Activated T-cell treated with anti-CD3 and anti-CD28 coated beads, Interleukin-2, amount 50 U/mL, for 72 hours (primary cell): ENCODE measurements around the gene LZTR1. TPM values are rescaled to one million over a fixed set of nuclear protein-coding genes. Genes with fewer than 3 reads are reported as not detected.

ENCODE experiments used
- ATAC-seq, 2 donors: fragments of 150-1000 bp; cut with Tn5 transposase; replicated peaks in 1 of 2; 2 replicates each; pipeline ENCODE4 v1.10.0; 2021; ENCODE audit warnings: moderate library complexity in 2 of 2, mild to moderate bottlenecking in 1 of 2
- DNase-seq, 2 donors: peaks; one replicate each; pipeline ENCODE4 v3.0.0; 2021 to 2022; ENCODE audit warnings: mixed read lengths in 1 of 2
- H3K27ac Mint-ChIP-seq: one replicate; pipeline ENCODE4 v1.8.0; 2022; ENCODE audit warnings: mild to moderate bottlenecking, moderate library complexity, mixed read lengths
- H3K27me3 Mint-ChIP-seq: one replicate; pipeline ENCODE4 v1.8.0; 2022; ENCODE audit warnings: low read depth, mixed read lengths
- H3K36me3 Mint-ChIP-seq, 2 donors: one replicate each; pipeline ENCODE4 v1.8.0; 2022; ENCODE audit warnings: mixed read lengths in 2 of 2, mild to moderate bottlenecking in 1 of 2; ENCODE audit not compliant: insufficient read depth in 2 of 2
- H3K4me1 Mint-ChIP-seq: one replicate; pipeline ENCODE4 v1.8.0; 2022; ENCODE audit warnings: low read depth, mixed read lengths
- H3K4me3 Mint-ChIP-seq, 2 donors: one replicate each; pipeline ENCODE4 v1.8.0; 2022; ENCODE audit warnings: mild to moderate bottlenecking in 2 of 2, mixed read lengths in 2 of 2, moderate library complexity in 2 of 2
- H3K9me3 Mint-ChIP-seq, 2 donors: one replicate each; pipeline ENCODE4 v1.8.0; 2022; ENCODE audit warnings: mixed read lengths in 2 of 2
- total RNA-seq, 2 donors: library from RNA; stranded (reverse); gene quantifications; one replicate each; pipeline ENCODE4 v1.2.3, GENCODE V29; 2022

The LZTR1 gene
- total RNA-seq, 2 donors from 2014 or later = 30.6 to 42.8 TPM

DNA sequence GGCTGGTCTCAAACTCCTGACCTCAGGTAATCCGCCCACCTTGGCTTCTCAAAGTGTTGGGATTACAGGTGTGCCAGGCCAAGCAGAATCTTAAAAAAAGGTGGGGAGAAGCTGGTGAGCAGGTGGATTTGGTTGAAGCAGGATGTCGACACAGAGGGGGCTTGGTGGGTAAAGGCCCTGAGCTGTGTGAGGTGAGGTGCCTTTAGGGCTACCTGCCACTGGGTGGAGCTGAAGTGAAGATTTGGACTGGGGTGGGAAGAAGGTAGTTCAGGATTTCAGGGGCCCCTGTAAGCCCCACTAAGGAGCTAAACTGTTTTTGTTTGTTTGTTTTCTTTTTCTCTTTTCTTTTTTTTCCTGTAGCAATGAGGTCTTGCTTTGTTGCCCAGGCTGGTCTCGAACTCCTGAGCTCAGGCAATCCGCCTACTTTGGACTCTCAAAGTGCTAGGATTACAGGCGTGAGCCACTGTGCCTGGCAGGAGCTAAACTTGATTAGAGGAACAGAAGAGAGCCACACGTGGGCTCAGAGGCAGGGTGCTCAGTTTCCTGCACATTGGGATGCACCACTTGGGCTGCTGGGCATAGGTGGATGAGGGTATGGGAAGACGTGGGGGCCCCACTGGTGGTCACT is 38.8 kb downstream of the LZTR1 start:
- Mint-ChIP-seq H3K36me3 (no peaks in the 10 kb centered on the region), H3K4me3 (no peak overlapping the region), H3K27me3 (no peaks in the 10 kb centered on the region), H3K9me3 (no peaks in the 10 kb centered on the region), H3K4me1 (peaks cover 12% of the 10 kb centered on the region), H3K27ac (no peak overlapping the region)
- ATAC-seq = peak in 1 of 2 donors; percentile 51
- DNase-seq = peak in 1 of 2 donors; percentile 35

GRCh38 chr22:21022507-21022906 is 40.4 kb downstream of the LZTR1 start:
- no peak overlapping the region for H3K27ac Mint-ChIP-seq
- DNase-seq (no peak), ATAC-seq (no peak)
- no peak overlapping the region for H3K4me3 Mint-ChIP-seq
- no peaks in the 10 kb centered on the region for H3K9me3 Mint-ChIP-seq
- H3K27me3 Mint-ChIP-seq = no peaks in the 10 kb centered on the region
- H3K36me3 Mint-ChIP-seq = no peaks in the 10 kb centered on the region
- H3K4me1 Mint-ChIP-seq = peaks cover 14% of the 10 kb centered on the region

- peaks cover 14% of the 10 kb centered on the region for H3K4me1 Mint-ChIP-seq
- DNase-seq (no peak), ATAC-seq (no peak)
- no peak overlapping the region for H3K4me3 Mint-ChIP-seq
- H3K27me3 Mint-ChIP-seq = no peaks in the 10 kb centered on the region
- no peaks in the 10 kb centered on the region for H3K36me3 Mint-ChIP-seq
- H3K9me3 Mint-ChIP-seq = no peaks in the 10 kb centered on the region
- H3K27ac Mint-ChIP-seq = no peak overlapping the region
Observed at GRCh38 chr22:21022955-21023614, 41.0 kb downstream of the LZTR1 start.

GRCh38 chr22:21025266-21025665 is 43.2 kb downstream of the LZTR1 start:
- Mint-ChIP-seq H3K4me3 (no peak overlapping the region), H3K9me3 (no peaks in the 10 kb centered on the region), H3K4me1 (peaks cover 14% of the 10 kb centered on the region), H3K27me3 (peaks cover 6% of the 10 kb centered on the region), H3K27ac (no peak overlapping the region), H3K36me3 (no peaks in the 10 kb centered on the region)
- DNase-seq = peak in 1 of 2 donors; percentile 29
- peak; percentile 36 to 41 for ATAC-seq

GRCh38 chr22:21025763-21026755 is 44.0 kb downstream of the LZTR1 start:
- H3K4me1 Mint-ChIP-seq = peaks cover 14% of the 10 kb centered on the region
- no peak overlapping the region for H3K27ac Mint-ChIP-seq
- H3K27me3 Mint-ChIP-seq = peaks cover 12% of the 10 kb centered on the region
- no peaks in the 10 kb centered on the region for H3K9me3 Mint-ChIP-seq
- DNase-seq = no peak
- no peak for ATAC-seq
- H3K4me3 Mint-ChIP-seq = no peak overlapping the region
- H3K36me3 Mint-ChIP-seq = no peaks in the 10 kb centered on the region

DNA sequence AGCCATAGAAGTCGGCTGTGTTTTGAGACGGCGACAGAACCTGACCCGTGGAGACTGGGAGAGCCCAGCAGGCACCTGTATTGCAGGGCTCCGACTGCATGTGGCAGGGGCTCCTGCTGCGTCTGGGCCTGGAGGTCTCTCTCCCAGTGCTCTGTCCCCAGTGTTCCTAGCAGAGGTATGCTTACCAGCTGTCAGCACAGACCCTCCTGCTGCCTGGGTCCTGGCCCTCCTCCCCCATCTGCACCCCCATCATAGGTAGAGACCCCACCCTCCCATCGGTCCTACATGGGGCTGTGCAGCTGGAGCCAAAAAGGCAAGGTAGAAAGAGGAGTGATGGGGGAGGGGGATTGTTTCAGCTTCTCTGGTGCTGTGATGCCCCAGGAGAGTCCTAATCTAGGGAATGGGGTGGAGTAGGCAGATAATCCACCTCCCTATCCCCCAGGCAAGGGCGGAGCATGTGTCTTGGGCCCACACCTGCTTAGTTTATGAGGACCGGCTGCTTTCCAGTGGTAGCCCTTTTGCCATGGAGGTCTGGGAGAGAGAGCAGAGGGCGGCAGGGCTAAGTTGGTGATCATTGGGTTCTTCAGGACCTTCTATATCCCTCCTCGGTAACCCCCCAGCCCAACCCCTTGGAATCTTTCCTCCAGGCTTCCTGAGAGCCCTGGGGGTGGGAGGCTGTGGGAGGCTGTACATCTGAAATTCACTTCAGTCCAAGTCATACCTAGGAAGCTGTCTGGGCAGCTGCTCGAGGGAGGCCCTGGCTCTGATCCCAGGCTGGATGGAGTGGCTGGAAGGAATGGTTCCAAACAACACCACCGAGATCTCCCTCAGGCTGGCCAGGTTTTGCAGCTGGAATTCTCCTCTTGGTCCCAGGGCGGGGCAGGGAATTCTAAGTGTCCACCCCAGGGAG is 44.9 kb downstream of the LZTR1 start:
- peaks cover 13% of the 10 kb centered on the region for H3K27me3 Mint-ChIP-seq

DNA sequence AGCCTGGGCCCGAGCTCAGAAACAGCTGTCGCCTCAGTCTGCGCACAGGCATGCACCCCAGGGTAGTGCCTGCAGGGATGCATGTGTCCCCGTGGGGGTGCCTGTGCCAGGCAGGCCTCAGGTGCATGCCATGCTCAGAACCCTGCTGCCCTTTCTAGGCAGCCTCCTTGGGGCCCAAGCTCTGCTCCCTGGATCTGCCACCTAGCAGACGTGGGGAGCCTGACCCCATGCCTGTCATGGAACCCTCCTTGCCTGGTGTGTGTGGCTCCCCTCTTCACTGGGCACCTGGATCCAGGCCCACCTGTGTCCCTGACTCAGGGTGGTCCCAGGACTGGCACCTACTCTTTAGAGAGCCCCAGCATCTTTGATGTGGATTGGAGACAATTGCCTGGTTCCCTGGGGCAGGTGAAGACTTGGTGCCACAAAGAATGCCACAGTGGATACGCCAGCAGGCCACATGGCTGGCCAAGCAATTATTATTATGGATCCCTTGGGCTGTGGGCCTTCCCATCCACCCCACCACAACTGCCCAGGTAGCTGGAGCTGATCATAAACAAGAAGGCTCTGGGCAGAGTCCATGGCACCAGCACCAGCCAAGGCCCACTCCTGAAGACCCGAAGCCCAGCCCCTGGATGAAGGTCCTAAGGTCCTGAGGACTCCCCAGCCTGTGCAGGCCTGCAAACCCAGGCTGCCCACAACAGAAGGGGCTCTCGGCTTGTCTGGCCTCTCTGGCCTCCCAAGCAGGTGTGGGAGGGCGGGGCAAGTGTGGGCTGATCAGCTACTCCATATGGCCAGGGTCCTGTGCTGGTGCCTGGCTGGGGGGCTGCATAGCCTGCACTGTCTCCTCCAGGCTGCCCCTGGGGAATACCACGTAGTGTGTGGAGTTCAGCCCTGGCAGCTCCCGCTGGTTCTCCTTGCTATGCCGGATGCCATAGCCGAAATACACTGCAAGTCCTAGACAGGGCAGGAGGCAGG is 46.5 kb downstream of the LZTR1 start:
- H3K4me1 Mint-ChIP-seq = peaks cover 16% of the 10 kb centered on the region
- no peaks in the 10 kb centered on the region for H3K36me3 Mint-ChIP-seq
- peaks cover 13% of the 10 kb centered on the region for H3K27me3 Mint-ChIP-seq
- no peak overlapping the region for H3K27ac Mint-ChIP-seq
- no peak overlapping the region for H3K4me3 Mint-ChIP-seq
- DNase-seq = no peak
- H3K9me3 Mint-ChIP-seq = no peaks in the 10 kb centered on the region
- no peak for ATAC-seq

More for the DNA sequence above, 44.9 kb downstream of the LZTR1 start:
- H3K4me3 Mint-ChIP-seq = no peak overlapping the region
- no peaks in the 10 kb centered on the region for H3K9me3 Mint-ChIP-seq
- no peak overlapping the region for H3K27ac Mint-ChIP-seq
- H3K36me3 Mint-ChIP-seq = no peaks in the 10 kb centered on the region
- ATAC-seq = no peak
- H3K4me1 Mint-ChIP-seq = peaks cover 14% of the 10 kb centered on the region
- no peak for DNase-seq

GRCh38 chr22:21029486-21030025 is 47.5 kb downstream of the LZTR1 start:
- no peak overlapping the region for H3K4me3 Mint-ChIP-seq
- ATAC-seq = no peak
- H3K27ac Mint-ChIP-seq = no peak overlapping the region
- no peak for DNase-seq
- peaks cover 13% of the 10 kb centered on the region for H3K27me3 Mint-ChIP-seq
- no peaks in the 10 kb centered on the region for H3K36me3 Mint-ChIP-seq
- peaks cover 22% of the 10 kb centered on the region for H3K4me1 Mint-ChIP-seq
- H3K9me3 Mint-ChIP-seq = no peaks in the 10 kb centered on the region

DNA sequence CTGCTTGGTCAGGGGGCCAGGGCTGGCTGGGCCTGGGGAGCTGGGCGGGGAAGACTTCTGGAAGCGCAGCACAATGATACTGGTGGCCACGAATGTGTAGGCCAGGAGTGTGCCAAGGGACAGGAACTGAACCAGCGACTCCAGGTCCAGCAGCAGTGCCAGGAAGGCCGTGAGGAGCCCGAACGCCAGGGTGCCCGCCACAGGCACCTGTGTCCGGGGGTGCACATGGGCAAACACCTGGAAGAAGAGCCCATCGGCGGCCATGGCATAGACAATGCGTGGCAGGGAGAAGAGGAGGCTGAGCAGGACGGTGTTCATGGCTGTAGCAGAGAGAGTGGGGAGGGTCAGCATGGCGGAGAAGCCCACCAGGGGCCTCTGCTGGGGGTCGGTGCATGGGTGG is 47.9 kb downstream of the LZTR1 start:
- no peak for DNase-seq
- no peak for ATAC-seq
- no peak overlapping the region for H3K4me3 Mint-ChIP-seq
- no peaks in the 10 kb centered on the region for H3K9me3 Mint-ChIP-seq
- H3K27ac Mint-ChIP-seq = no peak overlapping the region
- H3K36me3 Mint-ChIP-seq = no peaks in the 10 kb centered on the region
- H3K4me1 Mint-ChIP-seq = peaks cover 18% of the 10 kb centered on the region
- peaks cover 13% of the 10 kb centered on the region for H3K27me3 Mint-ChIP-seq

- Mint-ChIP-seq H3K4me3 (peak overlapping the region in 1 of 2 donors; percentile 52), H3K36me3 (no peaks in the 10 kb centered on the region), H3K4me1 (peaks cover 10% of the 10 kb centered on the region), H3K27me3 (peaks cover 13% of the 10 kb centered on the region), H3K27ac (no peak overlapping the region), H3K9me3 (no peaks in the 10 kb centered on the region)
- DNase-seq (no peak), ATAC-seq (no peak)
Observed at GRCh38 chr22:21030621-21031544, 48.8 kb downstream of the LZTR1 start.
